NB4 (cell line): ENCODE measurements around the gene NOP9.

ENCODE experiments used
- MAX ChIP-seq: IDR thresholded peaks from 2 replicates; pipeline ENCODE4 v1.6.1; 2011; ENCODE audit warnings: low read depth, low read length
- POLR2A ChIP-seq: IDR thresholded peaks from 2 replicates; pipeline ENCODE4 v1.6.1; 2011; ENCODE audit warnings: mild to moderate bottlenecking; ENCODE audit not compliant: insufficient read length; ENCODE audit errors: extremely low read depth
- TF ChIP-seq, protein P1 (sequence below): IDR thresholded peaks from one replicate; pipeline ENCODE4 v1.5.1; 2012; ENCODE audit warnings: low read depth, low read length

DNA sequence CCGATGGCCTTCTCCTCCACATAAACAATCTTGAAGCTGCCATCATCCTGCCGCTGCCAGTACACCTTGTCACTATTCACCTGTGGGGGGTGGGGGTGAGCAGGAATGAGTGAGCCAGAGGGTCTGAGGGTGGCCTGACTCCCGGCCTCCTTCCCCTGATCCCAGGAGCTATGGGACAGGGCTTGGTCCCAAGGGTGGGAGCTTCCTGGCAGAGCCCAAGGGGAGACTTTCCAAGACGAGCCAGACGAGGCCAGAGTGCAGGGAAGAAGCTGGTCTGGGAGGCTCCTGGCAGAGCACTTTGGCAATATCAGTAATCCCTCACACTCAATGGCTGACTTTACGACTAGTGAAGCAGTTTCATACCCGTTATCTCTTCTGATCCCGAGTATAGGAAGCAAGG lies 44.2 kb upstream of the NOP9 start:
- TF ChIP-seq, protein P1, sequence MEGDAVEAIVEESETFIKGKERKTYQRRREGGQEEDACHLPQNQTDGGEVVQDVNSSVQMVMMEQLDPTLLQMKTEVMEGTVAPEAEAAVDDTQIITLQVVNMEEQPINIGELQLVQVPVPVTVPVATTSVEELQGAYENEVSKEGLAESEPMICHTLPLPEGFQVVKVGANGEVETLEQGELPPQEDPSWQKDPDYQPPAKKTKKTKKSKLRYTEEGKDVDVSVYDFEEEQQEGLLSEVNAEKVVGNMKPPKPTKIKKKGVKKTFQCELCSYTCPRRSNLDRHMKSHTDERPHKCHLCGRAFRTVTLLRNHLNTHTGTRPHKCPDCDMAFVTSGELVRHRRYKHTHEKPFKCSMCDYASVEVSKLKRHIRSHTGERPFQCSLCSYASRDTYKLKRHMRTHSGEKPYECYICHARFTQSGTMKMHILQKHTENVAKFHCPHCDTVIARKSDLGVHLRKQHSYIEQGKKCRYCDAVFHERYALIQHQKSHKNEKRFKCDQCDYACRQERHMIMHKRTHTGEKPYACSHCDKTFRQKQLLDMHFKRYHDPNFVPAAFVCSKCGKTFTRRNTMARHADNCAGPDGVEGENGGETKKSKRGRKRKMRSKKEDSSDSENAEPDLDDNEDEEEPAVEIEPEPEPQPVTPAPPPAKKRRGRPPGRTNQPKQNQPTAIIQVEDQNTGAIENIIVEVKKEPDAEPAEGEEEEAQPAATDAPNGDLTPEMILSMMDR: no peak
- no peak for TF ChIP-seq POLR2A
- no peak for TF ChIP-seq MAX
